ENCODE results near the gene HACD2.

DNA sequence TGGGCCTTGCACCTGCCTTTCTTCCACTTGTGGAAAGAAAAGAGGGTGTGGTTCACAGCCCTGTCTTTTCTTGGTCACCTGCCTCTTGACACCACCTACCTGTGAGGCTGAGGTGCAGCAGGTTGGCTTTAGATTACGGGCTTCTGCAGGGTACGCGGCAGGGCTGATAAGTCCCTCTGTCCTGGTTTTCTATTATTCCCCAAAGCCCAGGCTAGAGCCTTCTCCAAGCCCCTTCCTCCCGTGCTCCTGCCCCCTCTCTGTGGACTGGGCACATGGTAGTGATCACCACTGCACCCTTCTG, 44.8 kb upstream of the HACD2 start:
- TF ChIP-seq, protein P1, sequence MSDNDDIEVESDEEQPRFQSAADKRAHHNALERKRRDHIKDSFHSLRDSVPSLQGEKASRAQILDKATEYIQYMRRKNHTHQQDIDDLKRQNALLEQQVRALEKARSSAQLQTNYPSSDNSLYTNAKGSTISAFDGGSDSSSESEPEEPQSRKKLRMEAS (IDR thresholded peaks at IDR 0.05; ENCODE audit: insufficient read depth, insufficient read length), result no peak
- TF ChIP-seq POLR2A (IDR thresholded peaks at IDR 0.05; ENCODE audit: low read depth, low read length), result no peak
- TF ChIP-seq POLR2AphosphoS5 (IDR thresholded peaks at IDR 0.05; ENCODE audit: insufficient read depth, low read depth, low read length), result no peak
- no peak for TF ChIP-seq MYC (IDR thresholded peaks at IDR 0.05; ENCODE audit: low read depth, low read length)

All from endothelial cell of umbilical vein (primary cell).